Stimulated activated CD4-positive, alpha-beta T cell treated with anti-CD3 and anti-CD28 coated beads, Interleukin-2, amount 100 ng/mL, for 48 hours (primary cell): Measurements from ENCODE around the gene NXPE4.
"Not testable (repeated sequence)": the region's sequence is repeated elsewhere in the genome, so short reads cannot be mapped to it uniquely, and the experiment has no call there.

Experiments used
- DNase-seq, 2 donors: peaks; one replicate each; pipeline ENCODE4 v3.0.0-alpha.2; 2020

Gene NXPE4

DNA sequence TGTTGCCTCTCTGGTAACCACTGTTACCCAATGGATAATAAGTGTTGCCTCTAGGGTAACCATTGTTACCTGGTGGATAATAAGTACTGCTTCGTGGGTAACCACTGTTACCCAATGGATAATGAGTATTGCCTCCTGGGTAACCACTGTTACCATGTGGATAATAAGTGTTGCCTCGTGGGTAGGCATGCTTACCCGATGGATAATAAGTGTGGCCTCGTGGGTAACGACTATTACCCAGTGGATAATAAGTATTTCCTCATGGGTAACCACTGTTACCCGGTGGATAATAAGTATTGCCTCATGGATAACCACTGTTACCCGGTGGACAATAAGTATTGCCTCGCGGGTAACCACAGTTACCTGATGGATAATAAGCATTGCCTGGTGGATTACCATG lies 13.8 kb upstream of the NXPE4 start:
- DNase-seq, result no peak

- not testable (repeated sequence) for DNase-seq
Measured at GRCh38 chr11:114608605-114609004, 13.0 kb upstream of the NXPE4 start.

DNA sequence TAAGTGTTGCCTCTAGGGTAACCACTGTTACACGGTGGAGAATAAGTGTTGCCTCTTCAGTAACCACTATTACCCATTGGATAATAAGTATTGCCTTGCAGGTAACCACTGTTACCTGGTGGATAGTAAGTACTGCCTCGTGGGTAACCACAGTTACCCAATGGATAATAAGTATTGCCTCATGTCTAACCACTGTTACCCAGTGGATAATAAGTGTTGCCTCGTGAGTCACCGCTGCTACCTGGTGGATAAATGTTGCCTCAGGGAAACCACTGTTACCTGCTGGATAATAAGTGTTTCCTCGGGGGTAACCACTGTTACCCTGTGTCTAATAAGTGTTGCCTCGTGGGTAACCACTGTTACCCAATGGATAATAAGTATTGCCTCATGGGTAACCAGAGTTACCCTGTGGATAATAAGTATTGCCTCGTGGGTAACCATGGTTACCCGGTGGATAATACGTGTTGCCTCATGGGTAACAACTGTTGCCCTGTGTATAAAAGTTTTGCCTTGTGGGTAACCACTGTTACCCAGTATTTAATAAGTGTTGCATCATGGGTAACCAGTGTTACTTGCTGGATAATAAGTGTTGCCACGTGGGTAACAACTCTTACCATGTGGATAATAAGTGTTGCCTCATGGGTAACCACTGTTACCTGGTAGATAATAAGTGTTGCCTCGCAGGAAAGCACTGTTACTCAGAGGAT lies 12.3 kb upstream of the NXPE4 start:
- no peak for DNase-seq

DNA sequence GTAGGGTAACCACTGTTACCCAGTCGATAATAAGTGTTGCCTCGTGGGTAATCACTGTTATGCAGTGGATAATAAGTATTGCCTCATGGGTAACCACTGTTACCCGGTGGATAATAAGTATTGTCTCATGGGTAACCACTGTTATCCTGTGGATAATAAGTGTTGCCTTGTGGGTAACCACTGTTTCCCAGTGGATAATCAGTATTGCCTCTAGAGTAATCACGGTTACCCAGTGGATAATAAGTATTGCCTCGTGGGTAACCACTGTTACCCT lies 11.2 kb upstream of the NXPE4 start:
- not testable (repeated sequence) for DNase-seq

DNA sequence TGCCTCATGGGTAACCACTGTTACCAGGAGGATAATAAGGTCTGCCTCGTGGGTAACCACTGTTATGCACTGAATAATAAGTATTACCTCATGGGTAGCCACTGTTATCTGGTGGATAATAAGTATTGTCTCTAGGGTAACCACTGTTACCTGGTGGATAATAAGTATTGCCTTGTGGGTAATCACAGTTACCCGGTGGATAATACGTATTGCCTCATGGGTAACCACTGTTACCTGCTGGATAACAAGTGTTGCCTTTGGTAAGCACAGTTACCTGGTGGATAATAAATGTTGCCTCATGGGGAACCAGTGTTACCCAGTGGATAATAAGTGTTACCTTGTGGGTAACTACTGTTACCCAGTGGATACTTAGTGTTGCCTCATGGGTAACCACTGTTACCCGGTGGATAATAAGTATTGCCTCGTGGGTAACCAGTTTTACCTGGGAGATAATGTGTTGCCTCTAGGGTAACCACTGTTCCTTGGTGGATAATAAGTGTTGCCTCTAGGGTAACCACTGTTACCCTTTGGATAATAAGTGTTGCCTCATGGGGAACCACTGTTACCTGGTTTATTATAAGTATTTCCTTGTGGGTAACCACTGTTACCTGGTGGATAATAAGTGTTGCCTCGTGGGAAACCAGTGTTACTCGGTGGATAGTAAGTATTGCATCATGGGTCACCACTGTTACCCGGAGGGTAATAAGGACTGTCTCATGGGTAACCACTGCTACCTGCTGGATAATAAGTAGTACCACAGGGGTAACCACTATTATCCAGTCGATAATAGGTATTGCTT lies 10.6 kb upstream of the NXPE4 start:
- no peak for DNase-seq

DNA sequence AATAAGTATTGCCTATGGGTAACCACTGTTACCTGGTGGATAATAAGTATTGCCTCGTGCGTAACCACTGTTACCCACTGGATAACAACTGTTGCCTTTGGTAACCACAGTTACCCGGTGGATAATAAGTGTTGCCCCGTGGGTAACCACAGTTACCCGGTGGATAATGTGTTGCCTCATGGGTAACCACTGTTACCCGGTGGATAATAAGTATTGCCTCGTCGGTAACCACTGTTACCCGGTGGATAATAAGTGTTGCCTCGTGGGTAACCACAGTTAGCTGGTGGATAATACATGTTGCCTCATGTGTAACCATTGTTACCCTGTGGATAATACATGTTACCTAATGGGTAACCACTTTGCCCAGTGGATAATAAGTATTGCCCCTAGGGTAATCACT lies 9.8 kb upstream of the NXPE4 start:
- no peak for DNase-seq

DNA sequence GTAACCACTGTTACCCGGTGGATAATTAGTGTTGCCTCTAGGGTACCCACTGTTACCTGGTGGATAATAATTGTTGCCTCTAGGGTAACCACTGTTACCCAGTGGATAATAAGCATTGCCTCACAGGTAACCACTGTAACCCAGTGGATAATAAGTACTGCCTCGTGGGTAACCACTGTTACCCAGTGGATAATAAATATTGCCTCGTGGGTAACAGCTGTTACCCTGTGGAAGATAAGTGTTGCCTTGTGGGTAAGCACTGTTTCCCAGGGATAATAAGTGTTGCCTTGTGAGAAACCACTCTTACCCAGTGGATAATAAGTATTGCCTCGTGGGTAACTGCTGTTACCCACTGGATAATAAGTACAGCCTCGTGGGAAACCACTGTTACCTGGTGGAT lies 9.3 kb upstream of the NXPE4 start:
- DNase-seq, result no peak

DNA sequence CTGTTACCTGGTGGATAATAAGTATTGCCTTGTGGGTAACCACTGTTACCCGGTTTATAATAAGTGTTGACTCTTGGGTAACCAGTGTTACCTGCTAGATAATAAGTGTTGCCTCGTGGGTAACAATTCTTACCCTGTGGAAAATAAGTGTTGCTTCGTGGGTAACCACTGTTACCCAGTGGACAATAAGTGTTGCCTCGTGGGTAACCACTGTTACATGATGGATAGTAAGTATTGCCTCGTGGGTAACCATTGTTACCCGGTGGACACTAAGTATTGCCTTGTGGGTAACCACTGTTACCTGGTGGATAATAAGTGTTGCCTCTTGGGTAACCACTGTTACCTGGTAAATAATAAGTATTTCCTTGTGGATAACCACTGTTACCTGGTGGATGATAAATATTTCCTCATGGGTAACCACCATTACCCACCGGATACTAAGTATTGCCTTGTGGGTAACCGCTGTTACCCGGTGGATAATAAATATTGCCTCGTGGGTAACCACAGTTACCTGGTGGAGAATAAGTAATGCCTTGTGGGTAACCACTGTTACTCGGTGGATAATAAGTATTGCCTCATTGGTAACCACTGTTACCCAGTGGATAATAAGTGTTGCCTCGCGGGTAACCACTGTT lies 8.7 kb upstream of the NXPE4 start:
- DNase-seq, result no peak

GRCh38 chr11:114603151-114603550 lies 7.6 kb upstream of the NXPE4 start:
- DNase-seq, result not testable (repeated sequence)

DNA sequence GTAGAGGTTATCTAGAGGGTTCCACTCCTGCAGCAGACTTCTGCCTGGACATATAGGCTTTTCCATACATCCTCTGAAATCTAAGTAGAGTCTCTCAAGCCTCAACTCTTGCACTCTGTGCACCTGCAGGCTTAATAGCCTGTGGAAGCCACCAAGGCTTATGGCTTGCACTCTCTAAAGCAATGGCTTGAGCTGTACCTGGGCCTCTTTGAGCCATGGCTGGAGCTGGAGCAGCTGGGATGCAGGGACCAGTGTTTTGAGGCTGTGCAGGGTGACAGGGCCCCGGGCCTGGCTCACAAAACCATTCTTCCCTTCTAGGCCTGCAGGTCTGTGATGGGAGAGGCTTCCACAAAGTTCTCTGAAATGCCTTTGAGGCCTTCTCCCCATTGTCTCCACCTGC lies 2.9 kb upstream of the NXPE4 start:
- DNase-seq, result no peak

- no peak for DNase-seq
Measured at GRCh38 chr11:114596175-114596919, 761 bp upstream of the NXPE4 start.

GRCh38 chr11:114594703-114595102 lies 883 bp downstream of the NXPE4 start:
- no peak for DNase-seq

GRCh38 chr11:114587398-114587953 lies 8.1 kb downstream of the NXPE4 start:
- no peak for DNase-seq

- DNase-seq, result no peak
Measured at GRCh38 chr11:114586797-114587196, 8.8 kb downstream of the NXPE4 start.

- DNase-seq, result no peak
Measured at GRCh38 chr11:114571712-114572111, 23.9 kb downstream of the NXPE4 start.

DNA sequence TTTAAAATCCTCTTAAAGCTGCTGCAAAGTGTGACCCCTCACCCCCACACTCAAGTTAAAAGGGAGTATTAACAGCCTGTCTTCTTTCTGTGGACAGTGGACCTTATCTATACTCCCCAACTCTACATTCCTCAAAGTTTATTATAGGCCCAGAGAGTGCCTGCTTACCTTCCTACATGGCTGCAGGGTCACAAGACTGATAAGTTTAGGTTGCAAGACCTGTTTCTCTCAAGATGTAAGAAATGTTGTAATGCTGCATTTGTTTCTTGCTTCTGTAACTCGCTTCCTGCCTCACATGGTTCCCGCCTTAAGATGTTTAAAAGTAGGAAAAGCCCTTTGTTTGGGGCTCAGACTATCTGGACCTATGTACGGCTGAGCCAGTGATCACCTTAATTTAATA lies 25.8 kb downstream of the NXPE4 start:
- no peak for DNase-seq

DNA sequence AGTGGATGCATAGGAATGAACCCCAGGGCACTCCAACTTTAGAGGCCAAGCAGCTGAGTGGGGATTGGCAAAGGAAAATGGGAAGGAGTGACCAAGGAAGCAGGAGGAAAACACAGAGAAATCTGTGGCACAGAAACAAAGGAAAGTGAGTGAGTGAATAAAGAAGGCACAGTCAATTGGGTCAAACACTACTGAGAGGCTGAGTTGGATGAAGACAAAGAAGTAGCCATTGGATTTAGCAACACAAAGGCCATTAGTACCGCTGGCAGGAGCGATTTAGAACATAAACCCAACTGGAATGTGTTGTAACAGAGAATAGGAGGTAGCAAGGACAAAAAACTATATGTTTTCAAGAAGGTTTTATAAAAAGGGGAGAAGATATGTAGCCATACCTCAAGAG lies 29.3 kb downstream of the NXPE4 start:
- DNase-seq, result no peak

GRCh38 chr11:114564831-114565230 lies 30.8 kb downstream of the NXPE4 start:
- no peak for DNase-seq

- DNase-seq, result no peak
Measured at GRCh38 chr11:114563077-114563476, 32.5 kb downstream of the NXPE4 start.

DNA sequence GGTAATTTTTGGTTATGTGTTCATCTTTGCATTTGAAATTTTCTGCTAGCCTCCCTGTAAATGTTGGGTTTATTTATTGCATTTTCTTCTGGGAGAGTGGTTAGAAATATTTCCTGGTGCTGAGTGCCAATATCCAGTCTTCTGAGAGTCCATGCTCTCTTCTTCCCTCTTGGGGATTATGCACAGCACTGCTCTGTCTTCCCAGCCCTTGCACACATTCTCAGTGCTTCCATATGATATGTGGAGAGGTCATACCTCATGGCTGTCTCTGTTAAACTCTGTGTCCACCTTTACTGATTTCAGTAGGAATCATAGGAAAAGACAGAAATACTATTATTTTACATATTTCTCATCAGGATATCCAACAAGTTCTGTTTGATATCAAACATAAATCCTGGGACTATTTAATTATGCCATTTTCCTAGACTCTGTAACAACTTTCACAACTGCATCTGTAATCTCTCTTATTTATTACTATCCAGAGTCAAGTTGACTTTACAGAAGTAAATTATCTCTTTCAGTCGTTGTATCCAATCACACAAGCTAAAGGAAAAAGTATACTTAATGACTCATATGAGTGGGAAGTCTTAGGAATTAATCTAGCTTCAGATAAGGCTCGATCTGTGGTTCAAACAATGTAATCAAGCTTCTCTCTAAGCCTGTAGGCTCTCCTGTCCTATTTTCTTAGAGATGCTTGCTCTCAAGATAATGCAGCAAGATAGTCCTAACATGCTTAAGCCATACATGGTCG lies 33.2 kb downstream of the NXPE4 start:
- no peak for DNase-seq

DNA sequence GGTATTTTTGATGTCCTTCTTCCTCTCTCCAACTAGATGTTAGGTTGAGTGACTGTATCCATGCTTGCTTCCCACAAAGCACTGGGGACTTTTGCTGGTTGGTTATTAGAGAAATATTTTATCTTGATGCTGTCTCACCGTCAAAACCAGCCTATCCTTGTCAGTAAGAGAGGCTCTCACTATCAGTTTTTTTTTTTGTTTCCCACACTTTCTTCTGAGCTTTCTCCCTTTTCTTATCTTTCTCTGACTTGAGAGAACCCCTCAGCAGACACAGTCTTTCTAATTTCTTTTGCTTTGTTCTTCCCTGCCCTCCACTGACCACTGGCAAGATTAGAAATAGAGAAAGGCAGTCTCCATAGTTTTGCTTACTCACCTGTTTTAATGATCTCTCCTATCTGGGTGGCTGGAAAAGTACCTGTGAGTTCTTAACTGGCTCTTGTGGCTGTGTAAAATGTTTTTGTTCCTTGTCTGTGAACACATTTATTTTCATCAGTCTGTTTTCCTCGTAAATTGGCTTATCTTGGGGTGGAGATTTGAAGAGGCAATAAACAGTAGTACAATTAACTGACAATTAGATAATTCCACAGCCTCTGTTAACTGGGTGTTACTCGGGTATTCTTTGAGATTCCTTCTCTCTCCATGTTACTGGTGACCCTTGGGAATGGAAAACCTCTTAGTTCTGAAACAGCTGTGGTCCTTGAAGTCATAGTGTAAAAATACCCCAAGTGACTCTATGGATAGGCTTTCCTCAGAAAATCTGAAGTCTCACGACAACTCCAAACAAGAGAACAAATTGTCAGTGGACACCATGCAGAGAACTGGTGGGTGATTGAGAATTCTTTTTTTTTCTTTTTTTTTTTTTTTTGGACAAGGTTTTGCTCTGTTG lies 35.9 kb downstream of the NXPE4 start, which contains the start of gene NXPE1:
Gene NXPE1 (minus strand): TSS at position 457 of the 886 bp plus-strand sequence. CDS start 8,680 bp downstream, outside the sequence.
- DNase-seq, result no peak
